T-helper 2 cell treated with Interferon-gamma antibody and Interleukin-4, amounts not matched to agents 5 μg/mL and 100 μg/mL, for 36 hours (primary cell): ENCODE results near the gene CYP26A1.
"Not testable (repeated sequence)": the region's sequence is repeated elsewhere in the genome, so short reads cannot be mapped to it uniquely, and the experiment has no call there.

Experiments used
- DNase-seq: peaks from one replicate; pipeline ENCODE4 v3.0.0; 2021; ENCODE audit warnings: low spot score
- H3K27ac Mint-ChIP-seq: one replicate; pipeline ENCODE4 v1.8.0; 2021; ENCODE audit warnings: mild to moderate bottlenecking, mixed read lengths
- H3K27me3 Mint-ChIP-seq: one replicate; pipeline ENCODE4 v1.8.0; 2021; ENCODE audit warnings: low read depth, mixed read lengths
- H3K36me3 Mint-ChIP-seq: one replicate; pipeline ENCODE4 v1.8.0; 2021; ENCODE audit warnings: low read depth, mixed read lengths
- H3K4me1 Mint-ChIP-seq: one replicate; pipeline ENCODE4 v1.8.0; 2021; ENCODE audit warnings: low read depth, mixed read lengths
- H3K4me3 Mint-ChIP-seq: one replicate; pipeline ENCODE4 v1.8.0; 2022; ENCODE audit warnings: mild to moderate bottlenecking, moderate library complexity, mixed read lengths
- H3K9me3 Mint-ChIP-seq: one replicate; pipeline ENCODE4 v1.8.0; 2021; ENCODE audit warnings: mixed read lengths

CYP26A1 gene

DNA sequence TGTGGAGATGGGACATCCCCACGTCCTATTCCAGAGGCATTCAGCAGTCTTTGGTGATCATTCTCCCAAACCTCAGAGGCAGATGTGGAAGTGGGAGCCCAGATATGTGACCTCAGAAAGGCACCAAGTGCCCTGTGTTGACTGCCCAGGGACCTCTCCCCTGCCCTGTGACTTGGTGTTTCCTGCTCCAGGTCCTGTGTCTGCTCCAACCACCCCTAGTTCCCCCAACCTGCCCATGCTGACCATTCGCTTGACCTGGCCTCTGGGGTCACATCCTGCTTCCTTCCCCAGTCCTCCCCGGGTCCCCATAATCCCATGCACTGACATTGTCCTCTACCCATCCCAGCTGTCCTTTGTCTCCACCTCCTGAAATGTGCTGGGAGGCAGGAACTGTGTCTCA lies 7.6 kb downstream of the CYP26A1 start:
- no peak overlapping the region for H3K27ac Mint-ChIP-seq
- H3K4me3 Mint-ChIP-seq: no peak overlapping the region
- H3K36me3 Mint-ChIP-seq: no peaks in the 10 kb centered on the region
- peaks cover 44% of the 10 kb centered on the region for H3K27me3 Mint-ChIP-seq
- peak; percentile 1 for DNase-seq
- H3K9me3 Mint-ChIP-seq: no peaks in the 10 kb centered on the region
- peaks cover 2% of the 10 kb centered on the region for H3K4me1 Mint-ChIP-seq

DNA sequence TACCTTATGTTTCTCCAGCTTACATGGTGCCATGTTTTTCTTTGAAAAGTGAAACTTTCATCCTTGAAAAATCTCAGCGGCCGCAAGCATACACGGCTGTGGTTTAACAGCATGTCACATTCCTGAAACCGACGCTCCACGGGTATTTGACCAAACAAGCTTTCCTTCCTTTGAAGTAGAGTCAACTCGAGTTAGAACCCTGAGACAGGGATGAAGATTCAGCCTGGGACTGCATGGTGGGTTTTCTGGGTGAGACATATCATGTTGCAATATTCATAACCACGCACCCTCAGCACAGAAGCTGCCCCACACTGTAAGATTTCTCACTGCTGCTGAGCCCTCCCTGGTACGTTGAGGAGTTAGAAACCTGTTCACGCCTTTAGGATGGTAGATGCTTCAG lies 8.1 kb downstream of the CYP26A1 start:
- DNase-seq: no peak
- Mint-ChIP-seq H3K4me1 (peaks cover 2% of the 10 kb centered on the region), H3K36me3 (no peaks in the 10 kb centered on the region), H3K27ac (no peak overlapping the region), H3K9me3 (no peaks in the 10 kb centered on the region), H3K27me3 (peaks cover 39% of the 10 kb centered on the region), H3K4me3 (no peak overlapping the region)

GRCh38 chr10:93083743-93084539 lies 10.2 kb downstream of the CYP26A1 start:
- no peak for DNase-seq
- peaks cover 30% of the 10 kb centered on the region for H3K27me3 Mint-ChIP-seq
- no peaks in the 10 kb centered on the region for H3K36me3 Mint-ChIP-seq
- H3K4me1 Mint-ChIP-seq: peaks cover 2% of the 10 kb centered on the region
- H3K9me3 Mint-ChIP-seq: no peaks in the 10 kb centered on the region
- H3K4me3 Mint-ChIP-seq: no peak overlapping the region
- no peak overlapping the region for H3K27ac Mint-ChIP-seq

DNA sequence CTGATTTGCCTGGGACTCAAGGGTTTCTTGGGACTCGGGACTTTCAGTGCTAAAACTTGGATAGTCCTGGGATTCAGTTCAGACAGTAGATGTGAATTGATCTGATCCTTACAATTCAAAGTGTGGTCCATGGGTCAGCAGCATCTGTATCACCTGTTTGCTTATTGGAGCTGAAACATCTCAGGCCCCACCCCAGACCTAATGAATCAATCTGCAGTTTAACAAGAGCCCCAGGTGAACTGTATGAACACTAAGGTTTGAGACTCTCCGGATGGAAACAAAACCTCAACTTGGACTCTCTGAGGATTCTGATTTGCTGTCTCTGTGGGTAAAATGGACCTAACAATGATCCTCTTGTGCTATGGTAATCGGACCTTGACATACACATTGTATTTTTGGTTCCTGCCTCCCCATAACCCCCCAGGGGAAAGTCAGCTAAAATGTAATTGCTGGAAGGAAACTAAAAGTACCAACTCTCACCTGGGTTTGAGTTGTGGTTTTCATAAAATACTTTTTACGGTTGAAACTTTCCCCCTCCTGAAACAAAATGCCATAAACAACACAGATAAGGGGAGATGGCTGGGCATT lies 11.7 kb downstream of the CYP26A1 start:
- H3K4me3 Mint-ChIP-seq: no peak overlapping the region
- H3K4me1 Mint-ChIP-seq: no peaks in the 10 kb centered on the region
- H3K27me3 Mint-ChIP-seq: peaks cover 20% of the 10 kb centered on the region
- H3K9me3 Mint-ChIP-seq: no peaks in the 10 kb centered on the region
- DNase-seq: no peak
- H3K27ac Mint-ChIP-seq: no peak overlapping the region
- H3K36me3 Mint-ChIP-seq: no peaks in the 10 kb centered on the region

GRCh38 chr10:93086289-93086688 lies 12.6 kb downstream of the CYP26A1 start:
- Mint-ChIP-seq H3K36me3 (no peaks in the 10 kb centered on the region), H3K9me3 (no peaks in the 10 kb centered on the region), H3K4me1 (no peaks in the 10 kb centered on the region), H3K4me3 (no peak overlapping the region), H3K27ac (no peak overlapping the region), H3K27me3 (peaks cover 20% of the 10 kb centered on the region)
- no peak for DNase-seq

DNA sequence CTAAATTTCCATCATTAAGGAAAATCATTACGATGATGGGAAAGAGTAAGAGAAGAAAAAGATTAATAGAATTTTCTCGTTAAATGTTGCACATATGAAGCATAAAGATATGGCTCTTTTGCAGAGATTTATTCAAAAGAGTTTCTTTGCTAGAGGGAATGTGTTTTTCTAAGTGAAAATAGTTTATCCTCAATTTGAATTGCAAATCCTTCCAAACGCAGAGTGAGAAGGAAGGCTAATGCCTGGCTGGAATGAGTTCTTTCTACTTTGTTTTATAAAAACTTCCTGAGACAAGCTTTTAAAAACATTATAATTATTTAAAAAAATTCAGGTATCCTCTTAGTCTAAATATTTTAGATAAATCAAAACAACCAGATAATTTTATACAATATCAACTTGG lies 14.2 kb downstream of the CYP26A1 start:
- no peak for DNase-seq
- no peak overlapping the region for H3K4me3 Mint-ChIP-seq
- H3K27ac Mint-ChIP-seq: no peak overlapping the region
- H3K9me3 Mint-ChIP-seq: no peaks in the 10 kb centered on the region
- no peaks in the 10 kb centered on the region for H3K4me1 Mint-ChIP-seq
- H3K36me3 Mint-ChIP-seq: no peaks in the 10 kb centered on the region
- H3K27me3 Mint-ChIP-seq: peaks cover 12% of the 10 kb centered on the region

- Mint-ChIP-seq H3K4me1 (no peaks in the 10 kb centered on the region), H3K36me3 (no peaks in the 10 kb centered on the region), H3K4me3 (no peak overlapping the region), H3K9me3 (no peaks in the 10 kb centered on the region), H3K27me3 (peaks cover 12% of the 10 kb centered on the region), H3K27ac (no peak overlapping the region)
- DNase-seq: no peak
Observed at GRCh38 chr10:93088466-93088865, 14.8 kb downstream of the CYP26A1 start.

DNA sequence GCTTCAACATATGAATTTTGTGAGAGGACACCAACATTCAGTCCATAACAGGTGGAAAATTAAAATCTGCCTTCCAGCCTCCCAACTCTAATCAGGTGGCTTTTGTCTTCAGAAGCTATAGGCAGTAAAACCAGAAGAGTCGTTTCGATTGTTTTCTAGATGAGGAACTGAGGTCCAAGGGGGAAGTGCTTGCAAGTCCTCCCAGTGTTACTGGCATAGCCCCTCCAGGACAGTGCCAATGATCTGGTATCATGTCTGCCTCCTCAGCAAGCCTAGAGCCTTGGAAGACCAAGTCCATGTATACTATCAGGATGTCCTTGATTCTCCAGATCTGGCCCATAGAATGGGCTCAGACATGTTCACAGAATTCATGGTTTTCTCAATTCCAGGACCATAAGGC lies 16.9 kb downstream of the CYP26A1 start:
- H3K27ac Mint-ChIP-seq: no peak overlapping the region
- H3K9me3 Mint-ChIP-seq: no peaks in the 10 kb centered on the region
- H3K4me3 Mint-ChIP-seq: no peak overlapping the region
- H3K27me3 Mint-ChIP-seq: peaks cover 7% of the 10 kb centered on the region
- H3K4me1 Mint-ChIP-seq: no peaks in the 10 kb centered on the region
- H3K36me3 Mint-ChIP-seq: no peaks in the 10 kb centered on the region
- DNase-seq: no peak

DNA sequence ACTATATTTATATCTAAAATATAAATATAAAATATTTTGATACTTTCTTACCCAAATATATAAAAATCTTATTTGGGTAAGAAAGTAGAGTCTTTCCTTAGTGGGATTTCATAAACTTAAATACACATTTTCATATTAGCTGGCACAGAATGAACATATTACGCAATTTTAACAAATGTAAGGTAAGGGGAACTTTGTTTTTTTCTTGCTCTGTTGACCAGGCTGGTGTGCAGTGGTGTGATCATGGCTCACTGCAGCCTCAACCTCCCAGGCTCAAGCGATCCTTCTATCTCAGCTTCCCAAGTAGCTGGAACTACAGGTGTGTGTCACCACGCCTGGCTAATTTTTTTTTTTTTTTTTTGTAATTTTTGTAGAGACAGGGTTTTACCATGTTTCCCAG lies 18.3 kb downstream of the CYP26A1 start:
- no peak overlapping the region for H3K27ac Mint-ChIP-seq
- no peak overlapping the region for H3K4me3 Mint-ChIP-seq
- peaks cover 7% of the 10 kb centered on the region for H3K27me3 Mint-ChIP-seq
- no peaks in the 10 kb centered on the region for H3K36me3 Mint-ChIP-seq
- H3K4me1 Mint-ChIP-seq: no peaks in the 10 kb centered on the region
- no peaks in the 10 kb centered on the region for H3K9me3 Mint-ChIP-seq
- no peak for DNase-seq

DNA sequence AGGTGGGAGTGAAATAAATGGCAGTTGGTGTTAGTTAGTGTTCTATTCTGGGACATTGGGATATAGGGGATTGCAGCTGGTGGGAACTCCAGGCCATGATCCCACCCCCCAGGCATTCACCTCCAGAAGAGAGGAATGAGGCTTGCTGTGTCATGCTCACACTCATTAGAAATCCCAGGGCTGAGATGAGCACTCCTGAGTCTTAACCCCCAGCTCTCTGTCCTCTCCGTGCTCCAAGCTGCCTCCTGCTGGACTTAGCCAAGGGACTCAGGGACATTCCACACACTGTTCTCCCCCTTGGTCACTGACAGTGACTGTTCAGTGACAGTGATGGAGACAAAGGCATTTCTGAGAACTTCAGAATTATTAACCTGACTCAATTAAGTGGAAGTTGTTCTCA lies 21.5 kb downstream of the CYP26A1 start:
- no peak for DNase-seq
- Mint-ChIP-seq H3K4me3 (no peak overlapping the region), H3K36me3 (no peaks in the 10 kb centered on the region), H3K4me1 (no peaks in the 10 kb centered on the region), H3K9me3 (no peaks in the 10 kb centered on the region), H3K27me3 (peaks cover 4% of the 10 kb centered on the region), H3K27ac (no peak overlapping the region)

GRCh38 chr10:93096901-93097300 lies 23.2 kb downstream of the CYP26A1 start:
- H3K9me3 Mint-ChIP-seq: no peaks in the 10 kb centered on the region
- peaks cover 4% of the 10 kb centered on the region for H3K27me3 Mint-ChIP-seq
- no peak for DNase-seq
- no peak overlapping the region for H3K4me3 Mint-ChIP-seq
- H3K27ac Mint-ChIP-seq: no peak overlapping the region
- no peaks in the 10 kb centered on the region for H3K4me1 Mint-ChIP-seq
- no peaks in the 10 kb centered on the region for H3K36me3 Mint-ChIP-seq

DNA sequence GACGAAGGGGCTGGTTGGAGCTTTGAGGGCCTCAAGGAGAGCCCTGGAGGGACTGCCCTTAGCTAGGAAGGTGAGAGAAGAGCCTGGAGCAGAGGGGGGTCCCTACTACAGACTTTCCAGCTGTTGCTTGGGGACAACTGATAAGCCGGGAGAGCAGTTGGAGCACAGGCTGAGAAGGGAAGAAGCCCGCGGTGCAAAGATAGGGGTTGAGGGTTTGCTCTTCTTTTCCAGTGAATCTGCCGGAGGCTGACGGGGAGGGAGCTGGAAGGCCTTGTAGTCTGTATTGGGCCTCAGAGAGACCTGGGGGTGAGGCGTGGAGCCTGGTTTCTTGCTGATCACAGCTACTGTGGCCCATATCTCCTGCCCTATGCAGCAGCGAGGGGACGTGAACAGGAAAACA lies 23.7 kb downstream of the CYP26A1 start:
- H3K27ac Mint-ChIP-seq: no peak overlapping the region
- no peak overlapping the region for H3K4me3 Mint-ChIP-seq

DNA sequence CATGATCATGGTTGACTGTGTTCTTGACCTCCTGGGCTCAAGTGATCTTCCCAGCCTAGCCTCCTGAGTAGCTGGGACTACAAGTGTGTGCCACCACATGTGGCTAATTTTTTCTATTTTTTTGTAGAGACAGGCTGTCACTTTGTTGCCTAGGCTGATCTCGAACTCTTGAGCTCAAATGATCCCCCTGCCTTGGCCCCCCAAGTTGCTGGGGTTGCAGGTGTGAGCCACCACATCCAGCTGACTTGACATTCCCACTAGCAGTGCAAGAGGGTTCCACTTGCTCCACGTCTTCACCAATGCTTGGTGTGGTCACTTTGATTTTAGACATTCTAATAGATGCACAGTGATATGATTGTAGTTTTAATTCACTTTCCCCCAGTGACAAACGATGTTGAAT lies 25.1 kb downstream of the CYP26A1 start:
- no peak for DNase-seq
- Mint-ChIP-seq H3K27ac (no peak overlapping the region), H3K4me1 (no peaks in the 10 kb centered on the region), H3K27me3 (peaks cover 2% of the 10 kb centered on the region), H3K9me3 (no peaks in the 10 kb centered on the region), H3K36me3 (no peaks in the 10 kb centered on the region), H3K4me3 (no peak overlapping the region)

More for the DNA sequence above, 23.7 kb downstream of the CYP26A1 start:
- DNase-seq: no peak
- Mint-ChIP-seq H3K4me1 (no peaks in the 10 kb centered on the region), H3K9me3 (no peaks in the 10 kb centered on the region), H3K36me3 (no peaks in the 10 kb centered on the region), H3K27me3 (peaks cover 4% of the 10 kb centered on the region)

- Mint-ChIP-seq H3K27me3 (peaks cover 2% of the 10 kb centered on the region), H3K4me1 (no peaks in the 10 kb centered on the region), H3K4me3 (no peak overlapping the region), H3K36me3 (no peaks in the 10 kb centered on the region), H3K27ac (no peak overlapping the region), H3K9me3 (no peaks in the 10 kb centered on the region)
- no peak for DNase-seq
Observed at GRCh38 chr10:93099670-93100069, 26.0 kb downstream of the CYP26A1 start.

GRCh38 chr10:93101148-93101547 lies 27.5 kb downstream of the CYP26A1 start:
- H3K27ac Mint-ChIP-seq, H3K27me3 Mint-ChIP-seq, H3K36me3 Mint-ChIP-seq, H3K4me3 Mint-ChIP-seq, DNase-seq, H3K4me1 Mint-ChIP-seq, H3K9me3 Mint-ChIP-seq: not testable (repeated sequence)
